SU-DHL-6 (cell line): ENCODE results near the gene FBN1.

Experiments
- CTCF ChIP-seq: fragments of 200-600 bp; sonication (generic); IDR thresholded peaks from one replicate; pipeline ENCODE4 v1.5.1; 2017; ENCODE audit warnings: antibody characterized with exemption, mild to moderate bottlenecking, low read length, moderate library complexity; ENCODE audit not compliant: insufficient read depth, poor library complexity, severe bottlenecking
- EZH2phosphoT487 ChIP-seq: fragments of 200-600 bp; sonication (generic), shearing (Covaris generic); conservative IDR thresholded peaks from 2 replicates; pipeline ENCODE4 v1.6.1; 2018; ENCODE audit warnings: mild to moderate bottlenecking, antibody characterized with exemption, low read length, moderate library complexity, mixed read lengths

- no peak for TF ChIP-seq CTCF
- TF ChIP-seq EZH2phosphoT487: no peak
Measured at GRCh38 chr15:48407646-48408045, 237.9 kb downstream of the FBN1 start.
